OCI-LY1 (cell line): ENCODE measurements around the gene TAB2.

Source experiments
- EZH2 ChIP-seq: fragments of 200-600 bp; sonication (generic), shearing (Covaris generic); IDR thresholded peaks from 2 replicates; pipeline ENCODE4 v1.8.0; 2017; ENCODE audit warnings: borderline replicate concordance, mixed run types, mild to moderate bottlenecking, antibody characterized with exemption, low read length, moderate library complexity, mixed read lengths
- TF ChIP-seq, protein P1 (sequence below): fragments of 200-600 bp; sonication (generic), shearing (Covaris generic); IDR thresholded peaks from 2 replicates; pipeline ENCODE4 v1.5.1; 2017; ENCODE audit warnings: mild to moderate bottlenecking, antibody characterized with exemption, low read length, moderate library complexity, mixed read lengths

DNA sequence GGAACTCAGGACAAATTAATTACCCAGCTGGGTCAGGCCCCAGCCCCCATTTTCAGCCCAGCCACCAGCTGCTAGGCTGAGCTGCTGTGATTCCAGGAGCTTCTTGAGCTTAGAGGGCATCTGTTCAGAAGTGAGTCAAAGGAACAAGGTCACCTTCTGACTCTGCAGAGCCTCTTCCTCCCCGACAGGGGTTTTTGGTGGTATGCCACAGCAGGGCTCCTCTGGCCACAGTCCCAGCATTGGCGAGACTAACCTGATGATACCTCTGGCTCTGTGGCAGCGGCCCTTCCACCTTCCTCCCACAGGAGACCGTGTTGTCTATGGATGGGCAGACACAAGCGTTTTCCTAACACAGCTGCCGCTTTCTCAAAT lies 127.6 kb downstream of the TAB2 start:
- no peak for TF ChIP-seq EZH2
- TF ChIP-seq, protein P1, sequence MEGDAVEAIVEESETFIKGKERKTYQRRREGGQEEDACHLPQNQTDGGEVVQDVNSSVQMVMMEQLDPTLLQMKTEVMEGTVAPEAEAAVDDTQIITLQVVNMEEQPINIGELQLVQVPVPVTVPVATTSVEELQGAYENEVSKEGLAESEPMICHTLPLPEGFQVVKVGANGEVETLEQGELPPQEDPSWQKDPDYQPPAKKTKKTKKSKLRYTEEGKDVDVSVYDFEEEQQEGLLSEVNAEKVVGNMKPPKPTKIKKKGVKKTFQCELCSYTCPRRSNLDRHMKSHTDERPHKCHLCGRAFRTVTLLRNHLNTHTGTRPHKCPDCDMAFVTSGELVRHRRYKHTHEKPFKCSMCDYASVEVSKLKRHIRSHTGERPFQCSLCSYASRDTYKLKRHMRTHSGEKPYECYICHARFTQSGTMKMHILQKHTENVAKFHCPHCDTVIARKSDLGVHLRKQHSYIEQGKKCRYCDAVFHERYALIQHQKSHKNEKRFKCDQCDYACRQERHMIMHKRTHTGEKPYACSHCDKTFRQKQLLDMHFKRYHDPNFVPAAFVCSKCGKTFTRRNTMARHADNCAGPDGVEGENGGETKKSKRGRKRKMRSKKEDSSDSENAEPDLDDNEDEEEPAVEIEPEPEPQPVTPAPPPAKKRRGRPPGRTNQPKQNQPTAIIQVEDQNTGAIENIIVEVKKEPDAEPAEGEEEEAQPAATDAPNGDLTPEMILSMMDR: no peak
